ENCODE measurements around the gene IRF7. TPM values are rescaled to one million over a fixed set of nuclear protein-coding genes. Genes with fewer than 3 reads are reported as not detected.

IRF7 gene
- total RNA-seq, 1 donor from 2014 or later = 10.3 TPM

- DNase-seq = no peak
- no peak for TF ChIP-seq CTCF (IDR thresholded peaks at IDR 0.05; ENCODE audit: borderline replicate concordance)
- Histone ChIP-seq H3K27me3 (ENCODE audit: low read depth) (no peaks in the 10 kb centered on the region), H3K4me3 (no peak overlapping the region), H3K9me3 (replicated peaks) (no peaks in the 10 kb centered on the region), H3K36me3 (peaks cover 98% of the 10 kb centered on the region), H3K4me1 (no peaks in the 10 kb centered on the region), H3K27ac (replicated peaks) (no peak overlapping the region)
- intact Hi-C loops (cut with micrococcal nuclease) = no loop called here
These were observed 19.4 kb downstream of the IRF7 start for GRCh38 chr11:596374-596773.

DNA sequence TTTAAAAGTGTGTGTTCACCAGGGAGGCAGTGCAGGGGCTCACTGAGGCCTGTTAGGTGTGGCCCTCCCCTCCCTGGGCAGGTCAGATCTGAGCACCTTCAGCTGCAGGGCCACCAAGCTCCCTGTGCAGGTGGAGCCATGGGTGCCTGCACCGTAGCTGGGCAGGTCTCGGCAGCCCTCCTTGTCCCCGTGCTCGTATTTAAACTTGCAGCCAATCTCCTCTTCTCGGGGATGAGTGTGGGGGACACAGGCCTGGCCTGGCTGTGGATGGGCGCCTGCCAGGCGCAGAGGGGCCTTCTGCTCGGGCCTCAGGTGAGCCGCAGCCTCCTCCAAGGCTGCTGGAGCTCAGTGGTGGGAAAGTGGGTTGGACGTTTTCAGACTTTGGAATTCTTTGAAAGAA lies 20.4 kb downstream of the IRF7 start:
- no peak for DNase-seq
- no peak for TF ChIP-seq CTCF (IDR thresholded peaks at IDR 0.05; ENCODE audit: borderline replicate concordance)
- no peaks in the 10 kb centered on the region for H3K27me3 ChIP-seq (ENCODE audit: low read depth)
- H3K4me3 ChIP-seq = no peak overlapping the region
- no peaks in the 10 kb centered on the region for H3K9me3 ChIP-seq (replicated peaks)
- peaks cover 98% of the 10 kb centered on the region for H3K36me3 ChIP-seq
- no peaks in the 10 kb centered on the region for H3K4me1 ChIP-seq
- H3K27ac ChIP-seq (replicated peaks) = no peak overlapping the region
- intact Hi-C loops (cut with micrococcal nuclease) = no loop called here

DNA sequence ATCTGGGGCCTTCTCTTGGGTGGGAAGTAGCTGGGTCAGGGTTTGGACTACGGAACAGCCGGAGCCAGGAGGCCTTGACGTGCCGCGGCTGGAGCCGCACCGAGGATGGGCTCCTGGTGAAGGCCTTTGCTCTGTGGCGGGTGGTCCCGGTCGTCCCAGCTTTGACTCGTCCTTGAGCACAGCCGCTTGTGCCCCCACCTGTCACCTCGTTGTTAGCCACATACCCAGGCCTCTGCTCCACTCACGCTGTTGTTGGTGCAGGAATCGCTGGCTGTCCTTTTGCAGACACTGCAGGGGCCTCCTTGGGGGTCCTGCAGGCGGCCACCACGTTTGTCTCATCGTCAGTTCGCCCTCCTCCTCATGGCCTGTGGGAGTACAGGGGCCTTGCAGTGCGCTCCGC lies 22.4 kb downstream of the IRF7 start:
- DNase-seq = no peak
- no peak overlapping the region for H3K27ac ChIP-seq (replicated peaks)
- H3K4me1 ChIP-seq = no peaks in the 10 kb centered on the region
- TF ChIP-seq CTCF (IDR thresholded peaks at IDR 0.05; ENCODE audit: borderline replicate concordance) = no peak
- no peaks in the 10 kb centered on the region for H3K9me3 ChIP-seq (replicated peaks)
- intact Hi-C loops (cut with micrococcal nuclease) = no loop called here
- peaks cover 97% of the 10 kb centered on the region for H3K36me3 ChIP-seq
- no peaks in the 10 kb centered on the region for H3K27me3 ChIP-seq (ENCODE audit: low read depth)
- no peak overlapping the region for H3K4me3 ChIP-seq

GRCh38 chr11:592918-593317 lies 22.8 kb downstream of the IRF7 start:
- TF ChIP-seq CTCF (IDR thresholded peaks at IDR 0.05; ENCODE audit: borderline replicate concordance) = no peak
- H3K4me3 ChIP-seq = no peak overlapping the region
- no peaks in the 10 kb centered on the region for H3K9me3 ChIP-seq (replicated peaks)
- no peaks in the 10 kb centered on the region for H3K4me1 ChIP-seq
- no peak for DNase-seq
- intact Hi-C loops (cut with micrococcal nuclease) = no loop called here
- peaks cover 97% of the 10 kb centered on the region for H3K36me3 ChIP-seq
- no peak overlapping the region for H3K27ac ChIP-seq (replicated peaks)
- H3K27me3 ChIP-seq (ENCODE audit: low read depth) = no peaks in the 10 kb centered on the region

- Histone ChIP-seq H3K27ac (replicated peaks) (no peak overlapping the region), H3K27me3 (ENCODE audit: low read depth) (no peaks in the 10 kb centered on the region), H3K4me3 (no peak overlapping the region), H3K36me3 (peaks cover 97% of the 10 kb centered on the region), H3K9me3 (replicated peaks) (no peaks in the 10 kb centered on the region), H3K4me1 (no peaks in the 10 kb centered on the region)
- TF ChIP-seq CTCF (IDR thresholded peaks at IDR 0.05; ENCODE audit: borderline replicate concordance) = no peak
- intact Hi-C loops (cut with micrococcal nuclease) = no loop called here
- no peak for DNase-seq
These were observed 23.2 kb downstream of the IRF7 start for GRCh38 chr11:592501-592900.

GRCh38 chr11:590997-591396 lies 24.8 kb downstream of the IRF7 start:
- Histone ChIP-seq H3K9me3 (replicated peaks) (no peaks in the 10 kb centered on the region), H3K4me3 (no peak overlapping the region), H3K4me1 (no peaks in the 10 kb centered on the region), H3K27ac (replicated peaks) (no peak overlapping the region), H3K27me3 (ENCODE audit: low read depth) (no peaks in the 10 kb centered on the region), H3K36me3 (peaks cover 97% of the 10 kb centered on the region)
- no peak for DNase-seq
- intact Hi-C loops (cut with micrococcal nuclease) = no loop called here
- no peak for TF ChIP-seq CTCF (IDR thresholded peaks at IDR 0.05; ENCODE audit: borderline replicate concordance)
